HEK293T (cell line): Measurements from ENCODE around the gene AGBL1.

Source experiments
- BHLHE40 ChIP-seq: fragments of 450-650 bp; IDR thresholded peaks from 2 replicates; pipeline ENCODE4 v1.6.1; 2016; ENCODE audit warnings: mild to moderate bottlenecking, moderate library complexity, borderline replicate concordance
- ELF4 ChIP-seq: fragments of 450-650 bp; IDR thresholded peaks from 2 replicates; pipeline ENCODE4 v1.6.1; 2017; ENCODE audit warnings: antibody characterized with exemption
- FOXA1 ChIP-seq: fragments of 450-650 bp; IDR thresholded peaks from 2 replicates; pipeline ENCODE4 v1.6.1; 2016; ENCODE audit warnings: mild to moderate bottlenecking
- FOXK2 ChIP-seq: fragments of 450-650 bp; IDR thresholded peaks from 2 replicates; pipeline ENCODE4 v1.6.1; 2016; ENCODE audit warnings: mild to moderate bottlenecking
- L3MBTL2 ChIP-seq: fragments of 450-650 bp; conservative IDR thresholded peaks from 2 replicates; pipeline ENCODE4 v1.6.1; 2016; ENCODE audit warnings: mild to moderate bottlenecking
- PKNOX1 ChIP-seq: fragments of 450-650 bp; IDR thresholded peaks from 2 replicates; pipeline ENCODE4 v1.6.1; 2016
- SP1 ChIP-seq: fragments of 450-650 bp; IDR thresholded peaks from 2 replicates; pipeline ENCODE4 v1.6.1; 2017
- SUZ12 ChIP-seq: fragments of 450-650 bp; IDR thresholded peaks from 2 replicates; pipeline ENCODE4 v1.6.1; 2016; ENCODE audit warnings: mild to moderate bottlenecking

GRCh38 chr15:86571873-86572272 lies 492.2 kb downstream of the AGBL1 start:
- no peak for TF ChIP-seq BHLHE40
- TF ChIP-seq SUZ12: no peak
- TF ChIP-seq SP1: no peak
- TF ChIP-seq FOXA1: no peak
- TF ChIP-seq PKNOX1: no peak
- TF ChIP-seq L3MBTL2: no peak
- TF ChIP-seq ELF4: no peak
- TF ChIP-seq FOXK2: no peak
